ENCODE results near the gene RPL7A. TPM values are rescaled to one million over a fixed set of nuclear protein-coding genes. Genes with fewer than 3 reads are reported as not detected.

Gene RPL7A
- total and polyA plus RNA-seq, 2 of the 13 experiments (the other 11 are each of a cell fraction or from before 2014, with no cell fraction given): 2,401 to 2,938 TPM

GRCh38 chr9:133372144-133372543, 24.1 kb downstream of the RPL7A start:
- POLR2A ChIA-PET: interaction anchor here (1.1 to 1.8 kb wide), 5 partner anchors 9 to 24 kb away, joined by 3 to 7 read pairs (median 3); partner anchors contain the start of genes MED22 and RPL7A
- no peak overlapping the region for H3K27ac ChIP-seq (ENCODE audit: extremely low read length, insufficient read depth, low read length)
- H3K79me2 ChIP-seq (ENCODE audit: insufficient read depth, low read length): peaks cover 84% of the 10 kb centered on the region
- no peak for FAIRE-seq
- BruUV-seq (replicated peaks): no TSS peak
- peaks cover 11 to 62% of the 10 kb centered on the region in 2 experiments for H3K36me3 ChIP-seq (replicated peaks in 1 of 2; ENCODE audit: control insufficient read depth in 1 of 2, insufficient read depth in 2 of 2, low read length in 2 of 2)
- no peak overlapping the region for H2AFZ ChIP-seq (ENCODE audit: low read length)
- no peaks in the 10 kb centered on the region for H3K27me3 ChIP-seq (ENCODE audit: control insufficient read depth in 1 of 2, insufficient read depth in 2 of 2, low read length in 2 of 2)
- peaks cover 68% of the 10 kb centered on the region for H3K4me1 ChIP-seq (ENCODE audit: insufficient read depth, low read length)
- WGBS (ENCODE audit: low lambda C conversion rate): 82% methylated on average over 2 of the region's 7 CpGs
- no peak for ATAC-seq
- in situ Hi-C loops (cut with HindIII; ENCODE audit: extremely low pct_ligation_motif_present, low pct_unique_long_range_greater_than_20kb): no loop called here
- CTCF ChIA-PET (ENCODE audit: low intra/inter-chr PET ratio, low total read pairs): no interaction called here
- intact Hi-C loops (cut with micrococcal nuclease; ENCODE audit: unreplicated experiment): no loop called here
- no peaks in the 10 kb centered on the region for H3K9me3 ChIP-seq (ENCODE audit: low read length)
- peak overlapping the region; percentile 30 for H3K4me2 ChIP-seq (ENCODE audit: low read depth, low read length)
- no peak for DNase-seq (ENCODE audit: low spot score)
- H4K20me1 ChIP-seq (ENCODE audit: insufficient read depth, low read length): peaks cover 80% of the 10 kb centered on the region
- no peak overlapping the region for H3K4me3 ChIP-seq (replicated peaks in 1 of 3; ENCODE audit: insufficient read depth in 1 of 3, low read depth in 2 of 3, low read length in 3 of 3)
- TF ChIP-seq RBFOX2 (IDR thresholded peaks at IDR 0.05; ENCODE audit: low read depth, low read length): no peak
- TF ChIP-seq MAFK (conservative IDR thresholded peaks at IDR 0.05 in 1 of 2, IDR thresholded peaks at IDR 0.05 in 1 of 2; ENCODE audit: low read length in 2 of 2): peak in 1 of 2 experiments; percentile 15; a peak in 1 of 4 replicates
- TF ChIP-seq, protein P1, sequence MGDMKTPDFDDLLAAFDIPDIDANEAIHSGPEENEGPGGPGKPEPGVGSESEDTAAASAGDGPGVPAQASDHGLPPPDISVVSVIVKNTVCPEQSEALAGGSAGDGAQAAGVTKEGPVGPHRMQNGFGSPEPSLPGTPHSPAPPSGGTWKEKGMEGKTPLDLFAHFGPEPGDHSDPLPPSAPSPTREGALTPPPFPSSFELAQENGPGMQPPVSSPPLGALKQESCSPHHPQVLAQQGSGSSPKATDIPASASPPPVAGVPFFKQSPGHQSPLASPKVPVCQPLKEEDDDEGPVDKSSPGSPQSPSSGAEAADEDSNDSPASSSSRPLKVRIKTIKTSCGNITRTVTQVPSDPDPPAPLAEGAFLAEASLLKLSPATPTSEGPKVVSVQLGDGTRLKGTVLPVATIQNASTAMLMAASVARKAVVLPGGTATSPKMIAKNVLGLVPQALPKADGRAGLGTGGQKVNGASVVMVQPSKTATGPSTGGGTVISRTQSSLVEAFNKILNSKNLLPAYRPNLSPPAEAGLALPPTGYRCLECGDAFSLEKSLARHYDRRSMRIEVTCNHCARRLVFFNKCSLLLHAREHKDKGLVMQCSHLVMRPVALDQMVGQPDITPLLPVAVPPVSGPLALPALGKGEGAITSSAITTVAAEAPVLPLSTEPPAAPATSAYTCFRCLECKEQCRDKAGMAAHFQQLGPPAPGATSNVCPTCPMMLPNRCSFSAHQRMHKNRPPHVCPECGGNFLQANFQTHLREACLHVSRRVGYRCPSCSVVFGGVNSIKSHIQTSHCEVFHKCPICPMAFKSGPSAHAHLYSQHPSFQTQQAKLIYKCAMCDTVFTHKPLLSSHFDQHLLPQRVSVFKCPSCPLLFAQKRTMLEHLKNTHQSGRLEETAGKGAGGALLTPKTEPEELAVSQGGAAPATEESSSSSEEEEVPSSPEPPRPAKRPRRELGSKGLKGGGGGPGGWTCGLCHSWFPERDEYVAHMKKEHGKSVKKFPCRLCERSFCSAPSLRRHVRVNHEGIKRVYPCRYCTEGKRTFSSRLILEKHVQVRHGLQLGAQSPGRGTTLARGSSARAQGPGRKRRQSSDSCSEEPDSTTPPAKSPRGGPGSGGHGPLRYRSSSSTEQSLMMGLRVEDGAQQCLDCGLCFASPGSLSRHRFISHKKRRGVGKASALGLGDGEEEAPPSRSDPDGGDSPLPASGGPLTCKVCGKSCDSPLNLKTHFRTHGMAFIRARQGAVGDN (CRISPR knock-in tag; IDR thresholded peaks at IDR 0.05): peak; percentile 9; the same call in 1 of the 2 replicates
- TF ChIP-seq POLR2AphosphoS2 (IDR thresholded peaks at IDR 0.05; ENCODE audit: low read depth, low read length): 0 out of 2 replicates have a peak, but pooled peaks have one; percentile 55
- TF ChIP-seq, protein P2, sequence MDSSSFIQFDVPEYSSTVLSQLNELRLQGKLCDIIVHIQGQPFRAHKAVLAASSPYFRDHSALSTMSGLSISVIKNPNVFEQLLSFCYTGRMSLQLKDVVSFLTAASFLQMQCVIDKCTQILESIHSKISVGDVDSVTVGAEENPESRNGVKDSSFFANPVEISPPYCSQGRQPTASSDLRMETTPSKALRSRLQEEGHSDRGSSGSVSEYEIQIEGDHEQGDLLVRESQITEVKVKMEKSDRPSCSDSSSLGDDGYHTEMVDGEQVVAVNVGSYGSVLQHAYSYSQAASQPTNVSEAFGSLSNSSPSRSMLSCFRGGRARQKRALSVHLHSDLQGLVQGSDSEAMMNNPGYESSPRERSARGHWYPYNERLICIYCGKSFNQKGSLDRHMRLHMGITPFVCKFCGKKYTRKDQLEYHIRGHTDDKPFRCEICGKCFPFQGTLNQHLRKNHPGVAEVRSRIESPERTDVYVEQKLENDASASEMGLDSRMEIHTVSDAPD (CRISPR knock-in tag; IDR thresholded peaks at IDR 0.05): no peak
- peak overlapping the region; percentile 13; the same call in 1 of the 2 replicates for H3K9ac ChIP-seq (ENCODE audit: insufficient read depth, low read depth, low read length)

Measured in HepG2 (cell line).